Stimulated activated CD4-positive, alpha-beta T cell treated with anti-CD3 and anti-CD28 coated beads, TNF-alpha, amount 100 ng/mL, for 48 hours (primary cell): ENCODE measurements around the gene USP44.
"Not testable (repeated sequence)": the region's sequence is repeated elsewhere in the genome, so short reads cannot be mapped to it uniquely, and the experiment has no call there.

Experiments used
- DNase-seq, 3 donors: peaks; one replicate each; pipeline ENCODE4 v3.0.0-alpha.2; 2020; ENCODE audit warnings: low read depth in 3 of 3

The USP44 gene

GRCh38 chr12:95511977-95512376, 39.3 kb downstream of the USP44 start:
- DNase-seq: no peak

GRCh38 chr12:95509300-95509699, 42.0 kb downstream of the USP44 start:
- DNase-seq: no peak

- no peak for DNase-seq
Observed at GRCh38 chr12:95506707-95507523, 44.4 kb downstream of the USP44 start.

GRCh38 chr12:95505039-95505438, 46.2 kb downstream of the USP44 start:
- no peak for DNase-seq

- no peak for DNase-seq
Observed at GRCh38 chr12:95504140-95504539, 47.1 kb downstream of the USP44 start.

- no peak for DNase-seq
Observed at GRCh38 chr12:95499772-95500171, 51.5 kb downstream of the USP44 start.

- no peak for DNase-seq
Observed at GRCh38 chr12:95498968-95499367, 52.3 kb downstream of the USP44 start.

GRCh38 chr12:95497031-95497430, 54.2 kb downstream of the USP44 start:
- no peak for DNase-seq

- no peak for DNase-seq
Observed at GRCh38 chr12:95495433-95495832, 55.8 kb downstream of the USP44 start.

- DNase-seq: no peak
Observed at GRCh38 chr12:95494888-95495287, 56.4 kb downstream of the USP44 start.

- no peak for DNase-seq
Observed at GRCh38 chr12:95492462-95492861, 58.8 kb downstream of the USP44 start.

- no peak for DNase-seq
Observed at GRCh38 chr12:95487024-95487423, 64.3 kb downstream of the USP44 start.

- DNase-seq: no peak
Observed at GRCh38 chr12:95484524-95484923, 66.8 kb downstream of the USP44 start.

GRCh38 chr12:95482564-95482963, 68.7 kb downstream of the USP44 start:
- DNase-seq: not testable (repeated sequence)

- no peak for DNase-seq
Observed at GRCh38 chr12:95481888-95482287, 69.4 kb downstream of the USP44 start.

- DNase-seq: no peak
Observed at GRCh38 chr12:95481072-95481471, 70.2 kb downstream of the USP44 start.

GRCh38 chr12:95480230-95480629, 71.0 kb downstream of the USP44 start:
- no peak for DNase-seq

- DNase-seq: no peak
Observed at GRCh38 chr12:95474660-95474958, 76.7 kb downstream of the USP44 start.

- peak; percentile 85 to 95 (median 89) for DNase-seq
Observed at GRCh38 chr12:95473884-95474659, 77.2 kb downstream of the USP44 start, which contains the start of gene METAP2. TSS of gene METAP2 (plus strand) at chr12:95474152. CDS start at chr12:95474180, 28 bp downstream.

GRCh38 chr12:95473231-95473883, 77.9 kb downstream of the USP44 start:
- peak in 1 of 3 donors; percentile 27 for DNase-seq

- DNase-seq: no peak
Observed at GRCh38 chr12:95470300-95470699, 81.0 kb downstream of the USP44 start.
